ENCODE measurements around the gene CST4. TPM values are rescaled to one million over a fixed set of nuclear protein-coding genes. Genes with fewer than 3 reads are reported as not detected.

Gene CST4
- total and polyA plus RNA-seq, 10 donors = not detected

GRCh38 chr20:23652371-23652770 is 36.5 kb downstream of the CST4 start:
- TF ChIP-seq, protein P1, sequence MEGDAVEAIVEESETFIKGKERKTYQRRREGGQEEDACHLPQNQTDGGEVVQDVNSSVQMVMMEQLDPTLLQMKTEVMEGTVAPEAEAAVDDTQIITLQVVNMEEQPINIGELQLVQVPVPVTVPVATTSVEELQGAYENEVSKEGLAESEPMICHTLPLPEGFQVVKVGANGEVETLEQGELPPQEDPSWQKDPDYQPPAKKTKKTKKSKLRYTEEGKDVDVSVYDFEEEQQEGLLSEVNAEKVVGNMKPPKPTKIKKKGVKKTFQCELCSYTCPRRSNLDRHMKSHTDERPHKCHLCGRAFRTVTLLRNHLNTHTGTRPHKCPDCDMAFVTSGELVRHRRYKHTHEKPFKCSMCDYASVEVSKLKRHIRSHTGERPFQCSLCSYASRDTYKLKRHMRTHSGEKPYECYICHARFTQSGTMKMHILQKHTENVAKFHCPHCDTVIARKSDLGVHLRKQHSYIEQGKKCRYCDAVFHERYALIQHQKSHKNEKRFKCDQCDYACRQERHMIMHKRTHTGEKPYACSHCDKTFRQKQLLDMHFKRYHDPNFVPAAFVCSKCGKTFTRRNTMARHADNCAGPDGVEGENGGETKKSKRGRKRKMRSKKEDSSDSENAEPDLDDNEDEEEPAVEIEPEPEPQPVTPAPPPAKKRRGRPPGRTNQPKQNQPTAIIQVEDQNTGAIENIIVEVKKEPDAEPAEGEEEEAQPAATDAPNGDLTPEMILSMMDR (IDR thresholded peaks at IDR 0.05 in 8 of 11, conservative IDR thresholded peaks at IDR 0.05 in 3 of 11) = no peak
- TF ChIP-seq POLR2AphosphoS5 (IDR thresholded peaks at IDR 0.05) (no peak), POLR2A (IDR thresholded peaks at IDR 0.05) (no peak)
- Histone ChIP-seq H3K4me3 (no peak overlapping the region), H3K36me3 (no peaks in the 10 kb centered on the region), H3K9me3 (no peaks in the 10 kb centered on the region), H3K27ac (no peak overlapping the region), H3K27me3 (replicated peaks in 1 of 7) (peaks cover 0 to 6% (median 0%) of the 10 kb centered on the region in 7 donors), H3K4me1 (peaks cover 7 to 35% (median 15%) of the 10 kb centered on the region in 6 donors)
- intact Hi-C loops (cut with DNase I; ENCODE audit: low total_unique reads) = no loop called here
- DNase-seq = no peak

DNA sequence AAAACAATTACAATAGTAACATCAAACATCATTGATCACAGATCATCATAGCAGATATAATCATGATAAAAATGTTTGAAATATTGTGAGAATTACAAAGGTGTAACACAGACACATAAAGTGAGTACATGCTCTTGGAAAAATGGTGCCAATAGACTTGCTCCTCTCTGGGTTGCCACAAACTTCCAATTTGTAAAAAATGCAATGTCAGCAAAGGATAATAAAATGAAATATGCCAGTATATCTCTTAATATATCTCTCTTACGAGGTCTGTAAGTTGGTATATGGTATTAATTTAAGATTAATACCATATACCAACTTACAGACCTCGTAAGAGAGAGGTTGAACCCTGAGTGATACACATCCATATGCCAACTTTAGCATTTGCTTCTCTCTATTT is 37.7 kb downstream of the CST4 start:
- Histone ChIP-seq H3K4me1 (peaks cover 3 to 28% (median 12%) of the 10 kb centered on the region in 6 donors), H3K27ac (no peak overlapping the region), H3K4me3 (no peak overlapping the region), H3K36me3 (no peaks in the 10 kb centered on the region), H3K27me3 (replicated peaks in 1 of 7) (peaks cover 0 to 4% (median 0%) of the 10 kb centered on the region in 7 donors), H3K9me3 (no peaks in the 10 kb centered on the region)
- intact Hi-C loops (cut with DNase I; ENCODE audit: low total_unique reads) = no loop called here
- WGBS, 5 donors = 87 to 96% (median 91%) methylated on average over 2 of the region's 2 CpGs
- DNase-seq = no peak
- TF ChIP-seq POLR2A (IDR thresholded peaks at IDR 0.05) (no peak), POLR2AphosphoS5 (IDR thresholded peaks at IDR 0.05) (no peak)
- TF ChIP-seq, protein P1 (IDR thresholded peaks at IDR 0.05 in 8 of 11, conservative IDR thresholded peaks at IDR 0.05 in 3 of 11) = no peak

DNA sequence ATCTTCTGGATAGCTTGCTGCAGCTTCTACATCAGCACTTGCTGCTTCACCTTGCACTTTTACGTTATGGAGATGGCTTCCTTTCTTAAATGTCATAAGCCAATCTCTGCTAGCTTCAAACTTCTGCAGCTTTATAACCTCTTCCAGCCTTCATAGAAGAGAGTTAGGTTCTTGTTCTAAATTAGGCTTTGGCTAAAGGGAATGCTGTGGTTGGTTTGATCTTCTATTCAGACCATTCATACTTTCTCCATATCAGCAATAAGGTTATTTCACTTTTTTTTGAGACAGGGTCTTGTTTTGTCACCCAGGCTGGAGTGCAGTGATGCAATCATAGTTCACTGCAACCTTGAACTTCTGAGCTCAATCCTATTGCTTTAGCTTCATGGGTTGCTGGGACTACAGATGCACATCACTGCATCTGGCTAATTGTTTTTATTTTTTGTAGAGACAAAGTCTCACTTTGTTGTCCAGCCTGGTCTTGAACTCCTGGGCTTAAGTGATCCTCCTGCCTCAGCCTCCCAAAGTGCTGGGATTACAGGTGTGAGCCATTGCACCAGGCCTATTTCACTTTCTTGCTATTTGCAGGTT is 38.9 kb downstream of the CST4 start:
- H3K9me3 ChIP-seq = no peaks in the 10 kb centered on the region
- 73 to 84% (median 79%) methylated on average over 1 of the region's 1 CpG for whole genome bisulfite sequencing, 5 donors
- no peak overlapping the region for H3K27ac ChIP-seq
- intact Hi-C loops (cut with DNase I; ENCODE audit: low total_unique reads) = no loop called here
- peaks cover 0 to 16% (median 2%) of the 10 kb centered on the region in 6 donors for H3K4me1 ChIP-seq
- H3K36me3 ChIP-seq = no peaks in the 10 kb centered on the region
- no peak overlapping the region for H3K4me3 ChIP-seq
- TF ChIP-seq POLR2AphosphoS5 (IDR thresholded peaks at IDR 0.05) = no peak
- no peak for TF ChIP-seq POLR2A (IDR thresholded peaks at IDR 0.05)
- TF ChIP-seq, protein P1 (IDR thresholded peaks at IDR 0.05 in 8 of 11, conservative IDR thresholded peaks at IDR 0.05 in 3 of 11) = no peak
- no peaks in the 10 kb centered on the region for H3K27me3 ChIP-seq (replicated peaks in 1 of 7)
- no peak for DNase-seq

DNA sequence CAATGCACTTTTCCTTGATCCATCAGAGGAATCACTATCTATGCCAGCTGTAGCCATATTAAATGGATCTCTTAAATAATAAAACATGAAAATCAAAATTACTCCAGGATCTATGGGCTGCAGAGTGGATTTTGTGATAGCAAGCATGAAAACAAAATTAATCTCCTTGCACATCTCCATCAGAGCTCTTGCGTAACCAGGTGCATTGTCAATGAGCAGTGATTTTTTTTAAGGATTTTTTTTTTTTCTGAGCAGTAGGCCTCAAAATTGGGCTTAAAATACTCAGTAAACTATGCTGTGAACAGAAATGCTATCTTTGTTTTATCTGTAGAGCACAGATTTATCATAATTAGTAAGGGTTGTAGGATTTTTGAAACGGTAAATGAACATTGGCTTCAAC is 39.6 kb downstream of the CST4 start:
- no peak for TF ChIP-seq POLR2A (IDR thresholded peaks at IDR 0.05)
- TF ChIP-seq, protein P1 (IDR thresholded peaks at IDR 0.05 in 8 of 11, conservative IDR thresholded peaks at IDR 0.05 in 3 of 11) = no peak
- no peak overlapping the region for H3K27ac ChIP-seq
- H3K27me3 ChIP-seq (replicated peaks in 1 of 7) = no peaks in the 10 kb centered on the region
- WGBS, 5 donors = 82 to 92% (median 88%) methylated on average over 2 of the region's 2 CpGs
- intact Hi-C loops (cut with DNase I; ENCODE audit: low total_unique reads) = no loop called here
- no peak for DNase-seq
- H3K36me3 ChIP-seq = no peaks in the 10 kb centered on the region
- H3K9me3 ChIP-seq = no peaks in the 10 kb centered on the region
- H3K4me3 ChIP-seq = no peak overlapping the region
- peaks cover 0 to 9% (median 0%) of the 10 kb centered on the region in 6 donors for H3K4me1 ChIP-seq
